ENCODE measurements around the gene AFDN.

GRCh38 chr6:167789358-167789757, 37.4 kb upstream of the AFDN start:
- no peak for TF ChIP-seq CTCF (IDR thresholded peaks at IDR 0.05)
- no peak for TF ChIP-seq POLR2A (IDR thresholded peaks at IDR 0.05)
